Measurements from ENCODE around the gene CD247.

DNA sequence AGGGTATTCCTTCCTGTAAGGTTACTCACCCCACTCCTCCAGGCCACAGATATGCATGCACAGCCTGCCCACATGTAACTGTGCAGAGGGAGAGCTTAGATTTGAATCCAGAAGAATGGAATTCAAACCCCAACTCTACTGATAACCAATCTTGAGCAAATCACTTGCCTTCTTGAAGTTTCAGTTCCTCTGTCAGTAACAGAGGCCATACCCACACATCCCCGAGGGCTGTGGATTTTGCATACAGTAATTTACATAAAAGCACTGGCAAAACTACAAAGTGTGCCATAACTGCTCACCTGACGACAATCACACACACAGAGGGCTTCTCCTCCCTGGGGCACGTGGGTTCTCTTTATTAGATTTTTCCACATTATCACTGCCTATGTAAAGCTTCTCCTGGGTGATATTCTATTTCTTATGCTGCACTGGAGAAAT lies 18.6 kb downstream of the CD247 start:
- TF ChIP-seq PPARA (CRISPR knock-in tag; IDR thresholded peaks at IDR 0.05; ENCODE audit: borderline replicate concordance) (no peak), ZFP3 (CRISPR knock-in tag; IDR thresholded peaks at IDR 0.05) (no peak), TCF4 (CRISPR knock-in tag; IDR thresholded peaks at IDR 0.05; ENCODE audit: borderline replicate concordance) (no peak), GLIS3 (CRISPR knock-in tag; IDR thresholded peaks at IDR 0.05) (no peak), ARNTL (CRISPR knock-in tag; IDR thresholded peaks at IDR 0.05; ENCODE audit: borderline replicate concordance, low read depth) (no peak), CSDC2 (CRISPR knock-in tag; IDR thresholded peaks at IDR 0.05) (no peak)
- TF ChIP-seq, protein P1, sequence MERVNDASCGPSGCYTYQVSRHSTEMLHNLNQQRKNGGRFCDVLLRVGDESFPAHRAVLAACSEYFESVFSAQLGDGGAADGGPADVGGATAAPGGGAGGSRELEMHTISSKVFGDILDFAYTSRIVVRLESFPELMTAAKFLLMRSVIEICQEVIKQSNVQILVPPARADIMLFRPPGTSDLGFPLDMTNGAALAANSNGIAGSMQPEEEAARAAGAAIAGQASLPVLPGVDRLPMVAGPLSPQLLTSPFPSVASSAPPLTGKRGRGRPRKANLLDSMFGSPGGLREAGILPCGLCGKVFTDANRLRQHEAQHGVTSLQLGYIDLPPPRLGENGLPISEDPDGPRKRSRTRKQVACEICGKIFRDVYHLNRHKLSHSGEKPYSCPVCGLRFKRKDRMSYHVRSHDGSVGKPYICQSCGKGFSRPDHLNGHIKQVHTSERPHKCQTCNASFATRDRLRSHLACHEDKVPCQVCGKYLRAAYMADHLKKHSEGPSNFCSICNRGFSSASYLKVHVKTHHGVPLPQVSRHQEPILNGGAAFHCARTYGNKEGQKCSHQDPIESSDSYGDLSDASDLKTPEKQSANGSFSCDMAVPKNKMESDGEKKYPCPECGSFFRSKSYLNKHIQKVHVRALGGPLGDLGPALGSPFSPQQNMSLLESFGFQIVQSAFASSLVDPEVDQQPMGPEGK (CRISPR knock-in tag; IDR thresholded peaks at IDR 0.05; ENCODE audit: borderline replicate concordance) = no peak
- TF ChIP-seq, protein P2, sequence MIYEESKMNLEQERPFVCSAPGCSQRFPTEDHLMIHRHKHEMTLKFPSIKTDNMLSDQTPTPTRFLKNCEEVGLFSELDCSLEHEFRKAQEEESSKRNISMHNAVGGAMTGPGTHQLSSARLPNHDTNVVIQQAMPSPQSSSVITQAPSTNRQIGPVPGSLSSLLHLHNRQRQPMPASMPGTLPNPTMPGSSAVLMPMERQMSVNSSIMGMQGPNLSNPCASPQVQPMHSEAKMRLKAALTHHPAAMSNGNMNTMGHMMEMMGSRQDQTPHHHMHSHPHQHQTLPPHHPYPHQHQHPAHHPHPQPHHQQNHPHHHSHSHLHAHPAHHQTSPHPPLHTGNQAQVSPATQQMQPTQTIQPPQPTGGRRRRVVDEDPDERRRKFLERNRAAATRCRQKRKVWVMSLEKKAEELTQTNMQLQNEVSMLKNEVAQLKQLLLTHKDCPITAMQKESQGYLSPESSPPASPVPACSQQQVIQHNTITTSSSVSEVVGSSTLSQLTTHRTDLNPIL (CRISPR knock-in tag; IDR thresholded peaks at IDR 0.05; ENCODE audit: low read depth) = no peak
